Heart left ventricle (tissue), 16 donors: ENCODE data around the gene PSKH1. TPM values are rescaled to one million over a fixed set of nuclear protein-coding genes. Genes with fewer than 3 reads are reported as not detected.

Experiments
- ATAC-seq, 4 donors: fragments of 200-7000 bp; cut with Tn5 transposase; one replicate each; pipeline ENCODE4 v1.9.1; 2020 to 2022; ENCODE audit warnings: moderate library complexity in 4 of 4, mild to moderate bottlenecking in 3 of 4, moderate number of reproducible peaks in 1 of 4
- DNase-seq, 5 donors: peaks; one replicate each; pipeline ENCODE4 v3.0.0-alpha.2; 2020
- H3K27ac ChIP-seq, 12 donors: fragments of 200-600 bp; sonication (generic) in 4 of 12; one replicate each; pipeline versions ENCODE4 v1.5.0 to v1.8.0; 2016 to 2022; ENCODE audit warnings: mild to moderate bottlenecking in 2 of 12
- H3K27me3 ChIP-seq, 9 donors: fragments of 200-600 bp; sonication (generic) in 2 of 9; one replicate each; pipeline versions ENCODE4 v1.5.1 to v1.8.0; 2016 to 2022; ENCODE audit warnings: mild to moderate bottlenecking in 3 of 9
- H3K36me3 ChIP-seq, 9 donors: fragments of 200-600 bp; sonication (generic) in 2 of 9; one replicate each; pipeline versions ENCODE4 v1.5.0 to v1.8.0; 2018 to 2022; ENCODE audit warnings: mild to moderate bottlenecking in 2 of 9
- H3K4me1 ChIP-seq, 12 donors: fragments of 200-600 bp; sonication (generic) in 4 of 12; one replicate each; pipeline versions ENCODE4 v1.5.0 to v1.8.0; 2016 to 2022; ENCODE audit warnings: mild to moderate bottlenecking in 3 of 12
- H3K4me3 ChIP-seq, 12 donors: fragments of 200-600 bp; sonication (generic) in 4 of 12; one replicate each; pipeline versions ENCODE4 v1.5.0 to v1.8.0; 2017 to 2022; ENCODE audit warnings: mild to moderate bottlenecking in 9 of 12, moderate library complexity in 4 of 12
- H3K9me3 ChIP-seq, 12 donors: fragments of 200-600 bp; sonication (generic) in 4 of 12; one replicate each; pipeline versions ENCODE4 v1.5.0 to v1.8.0; 2016 to 2022; ENCODE audit warnings: mild to moderate bottlenecking in 1 of 12
- CTCF ChIP-seq, 12 donors: fragments of 200-600 bp; sonication (generic) in 4 of 12; IDR thresholded peaks; one replicate each; pipeline versions ENCODE4 v1.5.0 to v1.8.0; 2018 to 2022; ENCODE audit warnings: antibody characterized with exemption in 12 of 12, mild to moderate bottlenecking in 5 of 12
- POLR2A ChIP-seq, 2 donors: fragments of 450-650 bp; IDR thresholded peaks; one replicate each; pipeline ENCODE4 v1.6.1; 2017; ENCODE audit warnings: antibody characterized with exemption in 2 of 2, mild to moderate bottlenecking in 2 of 2, moderate library complexity in 2 of 2
- WGBS, 4 donors: extraction: QIAGEN DNeasy Blood & Tissue Kit in 2 of 4; methylation state at CpG; one replicate each; pipeline versions ENCODE4 v1.1.5 to v1.1.7; 2013 to 2018; 5-methylcytosine and 5-hydroxymethylcytosine counted together
- intact Hi-C, 10 donors: fragments of 100-400 bp; cut with DNase I; formaldehyde crosslinking; loops; one replicate each; pipeline versions ENCODE4 v1.11.1 to v1.14.2; 2022
- polyA plus RNA-seq, 2 donors: library from polyadenylated mRNA; stranded (reverse); fragments of 200-250 nt; gene quantifications; one replicate each; pipeline ENCODE4 v1.2.3, GENCODE V29; 2013
- total RNA-seq, 9 donors: library from RNA; depleted of rRNA in 2 of 9; stranded (reverse); fragments of >200 nt in 2 of 9; fragmentation: NEBNext Ultra II Directional in 3 of 9; extraction: Animal tissue kit (Norgen Biotek cat#: 25700) in 3 of 9; gene quantifications; one replicate each; pipeline versions ENCODE4 v1.1.0 to v1.2.4, GENCODE V29; 2016 to 2023
- donor health status: ischemic (EF 13 %, LVEDD 7.1; RV severe dilation, severe dysfunction).
- donor health status: healthy with polysubstance abuse.
- donor health status: DM: no; HTN: yes; CAD: no.
- donor health status: DM: no; HTN: no; CAD: no.
- donor health status: ischemic (EF 25% LVEDD 6.9; RV normal size, moderate dysfunction).
- donor health status: ischemic (EF 25% LVEDD 5.7; RV mildly dilated, moderate dysfunction).
- donor health status: healthy.
- donor health status: DM: yes; HTN: yes; CAD: no.
- donor health status: ischemic (EF 35%, LVEDD 5.7; RV mildly dilated, moderate dysfunction).
- donor health status: nonischemic (EF 11% LVEDD 7.7; RV severe dilation, severe dysfunction).
- donor health status: DM: yes; HTN: yes; CAD: no.
- donor health status: PGD.
- donor health status: ischemic (EF 29% LVEDD 5.4; RV normal size, mild dysfunction).
- donor health status: nonischemic (EF 23%, LVEDD 6.1; RV moderate dilation, normal function).

PSKH1 gene
- total and polyA plus RNA-seq, 11 donors: 16.3 to 36.9 (median 21.6) TPM

- no peaks in the 10 kb centered on the region for H3K27me3 ChIP-seq
- peak in 3 of 4 donors; percentile 19 to 69 (median 40) for ATAC-seq
- H3K9me3 ChIP-seq: no peaks in the 10 kb centered on the region
- intact Hi-C loops: loop anchor here in 1 of 10 donors (5.0 kb wide), 1 partner anchor 101 kb away; no protein-coding TSS in a partner anchor
- H3K36me3 ChIP-seq: peaks cover 0 to 32% (median 6%) of the 10 kb centered on the region in 9 donors
- no peak for TF ChIP-seq CTCF (IDR thresholded peaks at IDR 0.05)
- TF ChIP-seq POLR2A (IDR thresholded peaks at IDR 0.05): no peak
- H3K4me3 ChIP-seq: no peak overlapping the region
- H3K27ac ChIP-seq: peak overlapping the region in 11 of 12 donors; percentile 31 to 76 (median 64)
- peaks cover 0 to 83% (median 51%) of the 10 kb centered on the region in 12 donors for H3K4me1 ChIP-seq
- WGBS, 4 donors: 51 to 76% (median 59%) methylated on average over 4 of the region's 4 CpGs
- no peak for DNase-seq
Measured at GRCh38 chr16:67917852-67918236, 24.8 kb downstream of the PSKH1 start.

- no peak for DNase-seq
- H3K36me3 ChIP-seq: peaks cover 0 to 38% (median 5%) of the 10 kb centered on the region in 9 donors
- H3K27me3 ChIP-seq: no peaks in the 10 kb centered on the region
- 55 to 73% (median 62%) methylated on average over 6 of the region's 6 CpGs for WGBS, 4 donors
- peak in 3 of 4 donors; percentile 27 to 35 (median 27) for ATAC-seq
- H3K27ac ChIP-seq: peak overlapping the region in 7 of 12 donors; percentile 4 to 39 (median 26)
- intact Hi-C loops: loop anchor here in 4 of 10 donors (5.0 to 10.0 kb wide), 2 partner anchors 102 to 245 kb away; no protein-coding TSS in a partner anchor
- peak in 7 of 12 donors; percentile 10 to 52 (median 20) for TF ChIP-seq CTCF (IDR thresholded peaks at IDR 0.05)
- no peak for TF ChIP-seq POLR2A (IDR thresholded peaks at IDR 0.05)
- H3K4me3 ChIP-seq: no peak overlapping the region
- no peaks in the 10 kb centered on the region for H3K9me3 ChIP-seq
- peaks cover 0 to 98% (median 54%) of the 10 kb centered on the region in 12 donors for H3K4me1 ChIP-seq
Measured at GRCh38 chr16:67919622-67920221, 26.7 kb downstream of the PSKH1 start.

- no peak for TF ChIP-seq POLR2A (IDR thresholded peaks at IDR 0.05)
- no peak for TF ChIP-seq CTCF (IDR thresholded peaks at IDR 0.05)
- Histone ChIP-seq H3K36me3 (peaks cover 0 to 19% (median 6%) of the 10 kb centered on the region in 9 donors), H3K4me1 (peaks cover 3 to 94% (median 56%) of the 10 kb centered on the region in 12 donors), H3K9me3 (no peaks in the 10 kb centered on the region), H3K27ac (peak overlapping the region in 4 of 12 donors; percentile 10 to 27 (median 18)), H3K27me3 (no peaks in the 10 kb centered on the region), H3K4me3 (no peak overlapping the region)
- ATAC-seq (no peak), DNase-seq (no peak)
- WGBS, 4 donors: 64 to 75% (median 69%) methylated on average over 5 of the region's 5 CpGs
- intact Hi-C loops: loop anchor here in 4 of 10 donors (10.0 kb wide), 1 partner anchor 247 kb away; no protein-coding TSS in a partner anchor
Measured at GRCh38 chr16:67922221-67922620, 29.2 kb downstream of the PSKH1 start.

- no peaks in the 10 kb centered on the region for H3K27me3 ChIP-seq
- peak overlapping the region in 2 of 12 donors; percentile 15 to 27 for H3K27ac ChIP-seq
- WGBS, 4 donors: 75 to 85% (median 82%) methylated on average over 7 to 8 of the region's 8 CpGs
- DNase-seq: no peak
- H3K4me3 ChIP-seq: no peak overlapping the region
- intact Hi-C loops: loop anchor here in 4 of 10 donors (10.0 kb wide), 1 partner anchor 248 kb away; no protein-coding TSS in a partner anchor
- peaks cover 0 to 23% (median 12%) of the 10 kb centered on the region in 9 donors for H3K36me3 ChIP-seq
- TF ChIP-seq POLR2A (IDR thresholded peaks at IDR 0.05): no peak
- no peak for TF ChIP-seq CTCF (IDR thresholded peaks at IDR 0.05)
- H3K4me1 ChIP-seq: peaks cover 3 to 89% (median 51%) of the 10 kb centered on the region in 12 donors
- no peaks in the 10 kb centered on the region for H3K9me3 ChIP-seq
- no peak for ATAC-seq
Measured at GRCh38 chr16:67922740-67923139, 29.7 kb downstream of the PSKH1 start.
